Measurements from ENCODE around the gene PAQR9.

Gene PAQR9

DNA sequence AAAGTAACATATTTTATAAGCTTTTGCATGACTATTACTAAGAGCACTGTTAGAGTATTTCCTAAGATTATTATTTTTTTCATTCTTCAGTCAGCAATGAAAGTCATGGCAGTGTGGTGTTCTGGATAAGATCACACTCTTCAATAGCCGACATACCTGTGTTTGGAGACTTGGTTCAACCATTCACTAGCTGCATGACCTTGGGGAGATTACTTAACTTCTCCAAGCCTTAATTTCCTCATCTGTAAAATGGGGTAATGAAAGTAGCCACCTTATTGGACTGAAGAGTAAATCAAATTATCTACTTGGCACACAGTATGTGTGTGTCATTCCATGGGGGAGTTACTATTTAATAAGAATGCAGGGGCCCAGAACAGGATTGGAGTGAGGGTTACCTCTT is 50.0 kb downstream of the PAQR9 start:
- no peak for DNase-seq

DNA sequence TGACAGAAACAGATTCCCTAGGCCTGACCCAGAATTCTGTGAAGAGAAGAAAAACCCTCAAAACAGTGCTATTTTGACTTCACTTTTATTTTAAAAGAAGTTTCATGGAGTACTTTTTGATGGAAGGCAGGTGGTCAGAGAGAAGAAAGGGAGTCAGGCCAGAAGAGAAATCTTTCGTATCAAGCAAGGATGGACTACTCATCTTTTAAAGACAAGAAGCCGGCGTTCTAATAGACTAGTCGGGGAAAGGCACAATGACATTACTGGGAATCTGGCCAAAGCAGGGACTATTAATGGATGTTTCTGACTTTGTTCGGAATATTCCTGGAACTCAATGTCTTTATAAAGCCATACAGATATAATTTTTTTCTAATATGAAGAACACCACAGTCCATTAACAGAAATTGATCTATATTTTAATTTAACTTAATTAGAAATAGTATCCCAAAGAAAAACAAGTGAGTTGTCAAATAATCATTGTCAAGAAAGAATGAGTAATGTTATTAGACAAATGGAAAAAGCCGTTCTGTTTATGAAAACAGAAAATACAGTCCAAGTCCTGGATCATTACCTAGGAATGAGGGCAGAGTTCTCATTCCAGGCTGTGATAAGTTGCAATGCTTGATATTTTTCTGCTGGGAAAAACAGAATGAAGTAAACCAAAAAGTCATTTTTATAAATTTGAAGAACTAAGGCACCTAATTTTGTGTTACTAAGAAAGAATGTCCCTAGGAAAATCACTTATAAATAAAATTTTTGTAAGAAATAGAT is 50.9 kb downstream of the PAQR9 start:
- no peak for DNase-seq

Measured in CD4-positive, alpha-beta T cell treated with Interleukin-17A for 4 hours (primary cell).